HG03457 (cell line): Measurements from ENCODE around the gene TMEM272.

Experiments
- ATAC-seq: cut with Tn5 transposase; IDR thresholded peaks from one replicate; pipeline ENCODE4 v1.9.1; 2021; ENCODE audit warnings: moderate number of reproducible peaks; ENCODE audit not compliant: unreplicated experiment

TMEM272 gene

DNA sequence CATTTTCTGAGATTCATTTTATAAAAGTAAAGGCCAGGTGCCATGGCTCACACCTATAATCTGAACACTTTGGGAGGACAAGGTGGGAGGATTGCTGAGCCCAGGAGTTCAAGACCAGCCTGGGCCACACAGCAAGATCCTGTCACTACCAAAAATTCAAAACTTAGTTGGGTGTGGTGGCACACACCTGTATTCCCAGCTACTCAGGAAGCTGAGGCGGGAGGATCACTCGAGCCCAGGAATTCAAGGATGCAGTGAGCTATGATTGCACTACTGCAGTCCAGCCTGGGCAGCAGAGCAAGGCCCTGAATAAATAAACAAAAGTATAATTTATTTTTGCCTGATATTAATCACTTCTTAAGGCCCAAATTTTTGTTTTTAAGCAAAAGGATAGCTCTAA, 81.5 kb downstream of the TMEM272 start:
- ATAC-seq: no peak
